Chondrocyte (in vitro differentiated cells): ENCODE data around the gene FTO. TPM values are rescaled to one million over a fixed set of nuclear protein-coding genes. Genes with fewer than 3 reads are reported as not detected.

Experiments used
- DNase-seq: peaks from one replicate; pipeline ENCODE4 v3.0.0; 2021; ENCODE audit warnings: mixed read lengths, low spot score
- H3K27ac Mint-ChIP-seq: one replicate; pipeline ENCODE4 v1.8.0; 2021; ENCODE audit warnings: mild to moderate bottlenecking, moderate library complexity, mixed read lengths; ENCODE audit not compliant: unreplicated experiment
- H3K27me3 Mint-ChIP-seq: 2 replicates; pipeline ENCODE4 v1.8.0; 2021; ENCODE audit warnings: low read depth, mixed read lengths
- H3K36me3 Mint-ChIP-seq: 2 replicates; pipeline ENCODE4 v1.8.0; 2021; ENCODE audit warnings: low read depth, mixed read lengths
- H3K4me1 Mint-ChIP-seq: 2 replicates; pipeline ENCODE4 v1.8.0; 2021; ENCODE audit warnings: low read depth, mild to moderate bottlenecking, mixed read lengths
- H3K4me3 Mint-ChIP-seq: one replicate; pipeline ENCODE4 v1.8.0; 2021; ENCODE audit warnings: mild to moderate bottlenecking, moderate library complexity, mixed read lengths; ENCODE audit not compliant: unreplicated experiment
- H3K9me3 Mint-ChIP-seq: 2 replicates; pipeline ENCODE4 v1.8.0; 2021; ENCODE audit warnings: low read depth, mixed read lengths
- total RNA-seq: library from RNA; stranded (reverse); gene quantifications from 3 replicates; pipeline ENCODE4 v1.2.1, GENCODE V29; 2021
- TF ChIP-seq, protein P1 (sequence below): fragments of 200-600 bp; sonication (generic); IDR thresholded peaks from 2 replicates; pipeline ENCODE4 v1.5.0; 2021; ENCODE audit warnings: antibody characterized with exemption, mild to moderate bottlenecking, moderate library complexity

The FTO gene
- total RNA-seq, 1 donor from 2014 or later = 85.7 TPM

DNA sequence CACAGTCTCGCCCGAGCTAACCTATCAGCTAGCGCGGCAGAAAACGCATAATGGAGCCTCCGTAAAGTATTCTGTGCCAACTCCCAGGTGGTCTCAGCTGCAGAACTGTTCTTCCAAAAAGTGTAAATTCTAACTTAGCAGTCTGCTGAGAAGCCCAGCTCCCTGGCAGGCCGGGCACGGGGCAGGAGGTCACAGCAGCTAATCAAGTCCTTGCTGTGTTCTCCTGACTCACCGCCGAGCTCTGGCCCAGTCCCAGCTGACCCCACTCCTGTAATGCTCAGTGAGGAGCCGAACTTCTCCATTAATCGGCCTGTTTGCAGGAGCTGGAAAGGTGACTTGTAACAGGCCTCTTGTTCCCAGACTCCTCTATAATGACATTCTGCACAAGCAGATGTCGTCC lies 389.3 kb downstream of the FTO start:
- Mint-ChIP-seq H3K36me3 (peaks cover 11% of the 10 kb centered on the region), H3K4me3 (no peak overlapping the region), H3K27me3 (no peaks in the 10 kb centered on the region), H3K9me3 (peaks cover 18% of the 10 kb centered on the region), H3K4me1 (no peaks in the 10 kb centered on the region), H3K27ac (no peak overlapping the region)
- TF ChIP-seq, protein P1, sequence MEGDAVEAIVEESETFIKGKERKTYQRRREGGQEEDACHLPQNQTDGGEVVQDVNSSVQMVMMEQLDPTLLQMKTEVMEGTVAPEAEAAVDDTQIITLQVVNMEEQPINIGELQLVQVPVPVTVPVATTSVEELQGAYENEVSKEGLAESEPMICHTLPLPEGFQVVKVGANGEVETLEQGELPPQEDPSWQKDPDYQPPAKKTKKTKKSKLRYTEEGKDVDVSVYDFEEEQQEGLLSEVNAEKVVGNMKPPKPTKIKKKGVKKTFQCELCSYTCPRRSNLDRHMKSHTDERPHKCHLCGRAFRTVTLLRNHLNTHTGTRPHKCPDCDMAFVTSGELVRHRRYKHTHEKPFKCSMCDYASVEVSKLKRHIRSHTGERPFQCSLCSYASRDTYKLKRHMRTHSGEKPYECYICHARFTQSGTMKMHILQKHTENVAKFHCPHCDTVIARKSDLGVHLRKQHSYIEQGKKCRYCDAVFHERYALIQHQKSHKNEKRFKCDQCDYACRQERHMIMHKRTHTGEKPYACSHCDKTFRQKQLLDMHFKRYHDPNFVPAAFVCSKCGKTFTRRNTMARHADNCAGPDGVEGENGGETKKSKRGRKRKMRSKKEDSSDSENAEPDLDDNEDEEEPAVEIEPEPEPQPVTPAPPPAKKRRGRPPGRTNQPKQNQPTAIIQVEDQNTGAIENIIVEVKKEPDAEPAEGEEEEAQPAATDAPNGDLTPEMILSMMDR = no peak
- DNase-seq = no peak

DNA sequence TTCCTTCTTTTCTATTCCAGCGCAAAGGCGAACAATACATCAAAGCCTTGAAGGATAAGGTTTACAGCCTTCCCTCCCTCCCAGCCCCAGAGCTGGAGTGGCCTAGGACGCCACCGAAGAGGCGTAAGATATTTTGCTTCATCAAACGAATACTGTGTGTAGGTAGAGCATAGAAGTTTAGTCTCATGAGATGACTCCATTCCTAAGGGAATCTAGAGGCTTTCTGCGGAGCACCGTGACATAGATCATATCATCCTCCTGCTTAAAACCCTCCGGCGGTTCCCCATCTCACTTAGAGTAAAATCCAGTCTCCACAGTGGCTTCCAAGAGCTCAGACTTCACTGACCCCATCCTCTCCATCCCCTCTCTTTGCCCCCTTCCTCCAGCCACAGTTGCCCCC lies 390.7 kb downstream of the FTO start:
- Mint-ChIP-seq H3K27ac (no peak overlapping the region), H3K4me3 (no peak overlapping the region), H3K4me1 (no peaks in the 10 kb centered on the region), H3K27me3 (no peaks in the 10 kb centered on the region), H3K36me3 (peaks cover 9% of the 10 kb centered on the region), H3K9me3 (peaks cover 11% of the 10 kb centered on the region)
- TF ChIP-seq, protein P1 = no peak
- DNase-seq = no peak

DNA sequence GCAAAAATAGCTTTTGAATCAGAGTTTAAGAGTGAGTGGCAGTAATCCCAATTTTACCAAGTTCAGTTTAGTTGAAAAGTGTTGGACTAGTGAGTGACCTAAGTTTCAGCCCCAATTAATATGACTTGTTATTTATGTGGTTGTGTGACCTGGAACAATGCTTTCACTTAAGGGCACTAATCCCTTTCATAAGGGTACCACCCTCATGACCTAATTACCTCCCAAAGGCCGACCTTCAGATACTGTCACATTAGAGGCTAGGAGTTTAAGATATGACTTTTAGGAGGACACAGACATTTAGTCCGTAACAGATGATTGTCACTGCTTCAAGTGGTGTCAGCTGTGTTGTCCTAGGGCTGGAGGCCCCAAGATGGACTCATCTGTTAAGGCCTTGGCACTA lies 392.7 kb downstream of the FTO start:
- DNase-seq = no peak
- Mint-ChIP-seq H3K27me3 (no peaks in the 10 kb centered on the region), H3K4me1 (no peaks in the 10 kb centered on the region), H3K9me3 (peaks cover 15% of the 10 kb centered on the region), H3K4me3 (no peak overlapping the region), H3K27ac (no peak overlapping the region), H3K36me3 (peaks cover 7% of the 10 kb centered on the region)
- TF ChIP-seq, protein P1 = no peak

DNA sequence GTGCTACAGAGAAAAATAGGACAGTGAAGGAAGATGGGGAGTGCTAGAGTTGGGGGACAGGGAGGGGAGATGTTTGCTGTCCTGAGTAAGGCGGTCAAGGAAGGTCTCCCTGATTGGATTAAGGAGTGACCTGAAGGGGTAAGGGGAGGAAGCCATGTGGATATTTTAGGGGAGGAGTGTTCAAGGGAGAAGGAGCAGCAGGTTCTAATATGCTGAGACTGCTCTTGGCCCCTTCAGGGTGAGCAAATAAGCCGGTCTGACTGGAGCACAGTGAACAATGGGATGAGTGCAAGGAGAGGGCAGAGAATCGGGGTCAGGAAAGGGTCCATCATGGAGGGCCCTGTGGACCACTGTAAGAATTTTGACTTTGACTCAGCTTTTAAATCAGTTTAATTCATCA lies 393.8 kb downstream of the FTO start:
- Mint-ChIP-seq H3K27me3 (no peaks in the 10 kb centered on the region), H3K4me3 (no peak overlapping the region), H3K9me3 (peaks cover 20% of the 10 kb centered on the region), H3K4me1 (no peaks in the 10 kb centered on the region), H3K27ac (no peak overlapping the region), H3K36me3 (peaks cover 8% of the 10 kb centered on the region)
- no peak for DNase-seq
- TF ChIP-seq, protein P1 = no peak

DNA sequence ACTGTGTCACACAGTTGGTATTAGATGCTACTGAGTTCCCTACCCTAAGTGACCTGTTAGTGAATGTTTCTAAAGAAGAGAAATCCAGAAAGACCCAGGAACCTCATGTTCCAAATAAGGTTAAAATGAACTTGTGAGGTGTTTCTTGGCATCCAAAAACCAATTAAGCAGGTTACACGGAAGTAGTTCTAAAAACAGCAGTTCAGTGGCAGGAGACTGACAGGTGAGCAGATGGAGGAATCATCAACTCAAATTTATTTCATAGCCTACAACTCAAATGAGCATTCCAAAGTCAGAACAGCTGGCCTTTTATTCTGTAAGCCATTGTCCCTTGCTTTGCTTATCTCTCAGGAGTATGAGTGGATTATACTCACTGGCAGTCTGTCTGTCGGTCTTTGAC lies 394.3 kb downstream of the FTO start:
- no peaks in the 10 kb centered on the region for H3K4me1 Mint-ChIP-seq
- H3K9me3 Mint-ChIP-seq = peaks cover 20% of the 10 kb centered on the region
- H3K36me3 Mint-ChIP-seq = peaks cover 9% of the 10 kb centered on the region
- DNase-seq = no peak
- TF ChIP-seq, protein P1 = no peak
- H3K27ac Mint-ChIP-seq = no peak overlapping the region
- no peak overlapping the region for H3K4me3 Mint-ChIP-seq
- H3K27me3 Mint-ChIP-seq = no peaks in the 10 kb centered on the region
